Lung (tissue), 12 donors: Measurements from ENCODE around the gene GTPBP8. TPM values are rescaled to one million over a fixed set of nuclear protein-coding genes. Genes with fewer than 3 reads are reported as not detected.

Experiments used
- ATAC-seq: fragments of 200-7000 bp; cut with Tn5 transposase; one replicate; pipeline ENCODE4 v1.9.1; 2020; ENCODE audit warnings: moderate number of reproducible peaks; ENCODE audit not compliant: insufficient read depth, low FRiP score
- DNase-seq, 3 donors: peaks; one replicate each; pipeline ENCODE4 v3.0.0-alpha.2; 2013 to 2017
- H3K27ac ChIP-seq, 2 donors: one replicate each; pipeline ENCODE4 v1.5.1; 2013; ENCODE audit warnings: mild to moderate bottlenecking in 2 of 2, moderate library complexity in 2 of 2, control low read depth in 1 of 2, inconsistent platforms in 1 of 2, low read depth in 1 of 2, low read length in 1 of 2
- H3K27me3 ChIP-seq, 3 donors: one replicate each; pipeline ENCODE4 v1.5.1; 2013; ENCODE audit warnings: low read length in 2 of 3; ENCODE audit not compliant: control insufficient read depth in 3 of 3, insufficient read depth in 3 of 3
- H3K36me3 ChIP-seq, 4 donors: one replicate each; pipeline ENCODE4 v1.5.1; 2013; ENCODE audit warnings: low read length in 4 of 4, mild to moderate bottlenecking in 1 of 4, moderate library complexity in 1 of 4; ENCODE audit not compliant: control insufficient read depth in 4 of 4, insufficient read depth in 4 of 4
- H3K4me1 ChIP-seq, 5 donors: one replicate each; pipeline ENCODE4 v1.5.1; 2013; ENCODE audit warnings: low read length in 5 of 5, mild to moderate bottlenecking in 2 of 5, moderate library complexity in 1 of 5; ENCODE audit not compliant: control insufficient read depth in 5 of 5, insufficient read depth in 5 of 5
- H3K4me3 ChIP-seq: one replicate; pipeline ENCODE4 v1.5.1; 2013; ENCODE audit warnings: mild to moderate bottlenecking, control low read depth, moderate library complexity
- H3K9ac ChIP-seq, 2 donors: one replicate each; pipeline ENCODE4 v1.5.1; 2013; ENCODE audit warnings: low read length in 2 of 2, control low read depth in 1 of 2; ENCODE audit not compliant: insufficient read depth in 1 of 2
- H3K9me3 ChIP-seq, 4 donors: one replicate each; pipeline ENCODE4 v1.5.1; 2013; ENCODE audit warnings: low read length in 3 of 4, mild to moderate bottlenecking in 1 of 4, moderate library complexity in 1 of 4; ENCODE audit not compliant: control insufficient read depth in 4 of 4, insufficient read depth in 3 of 4
- WGBS, 2 donors: extraction: QIAGEN DNeasy Blood & Tissue Kit; methylation state at CpG; one replicate each; pipeline ENCODE4 v1.1.7; 2013; 5-methylcytosine and 5-hydroxymethylcytosine counted together
- polyA plus RNA-seq, 2 donors: library from polyadenylated mRNA; stranded (reverse); fragments of 200-250 nt; gene quantifications; one replicate each; pipeline ENCODE4 v1.2.1, GENCODE V29; 2013
- total RNA-seq, 2 donors: library from RNA; depleted of rRNA in 1 of 2; stranded (reverse); fragments of >200 nt in 1 of 2; gene quantifications; one replicate each; pipeline ENCODE4 v1.2.1, GENCODE V29; 2014 to 2021
- TF ChIP-seq, protein P1 (sequence below): IDR thresholded peaks from 2 replicates; pipeline ENCODE4 v1.5.1; 2012; ENCODE audit warnings: mild to moderate bottlenecking; ENCODE audit errors: control extremely low read depth, extremely low read depth
- donor health status: control.
- donor health status: control.
- donor health status: Bipolar disorder and iron deficiency.
- donor health status: healthy.
- donor health status: DM: yes; HTN: yes; CAD: no.

GTPBP8 gene
- total and polyA plus RNA-seq, 4 donors: 6.4 to 20.6 (median 13.6) TPM

DNA sequence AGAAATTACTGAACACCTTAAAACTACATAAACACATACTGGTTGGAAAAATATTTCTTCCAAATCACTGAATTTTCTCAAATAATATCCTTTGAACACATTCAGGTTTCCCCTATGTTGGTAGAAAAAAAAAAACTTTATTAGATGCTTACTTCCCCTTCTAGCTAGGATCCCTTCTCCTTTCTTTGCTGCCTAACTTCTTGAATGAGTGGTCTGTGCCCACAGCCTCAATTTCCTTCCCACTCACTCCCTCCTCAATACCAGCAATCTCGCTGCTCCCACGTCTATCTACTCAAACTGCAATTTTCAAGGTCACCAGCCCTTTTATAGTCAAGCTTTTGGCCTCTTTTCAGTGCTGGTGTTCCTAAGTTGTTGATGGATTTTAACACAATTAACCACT is 24.2 kb upstream of the GTPBP8 start:
- DNase-seq: no peak
- no peak for ATAC-seq
- TF ChIP-seq, protein P1, sequence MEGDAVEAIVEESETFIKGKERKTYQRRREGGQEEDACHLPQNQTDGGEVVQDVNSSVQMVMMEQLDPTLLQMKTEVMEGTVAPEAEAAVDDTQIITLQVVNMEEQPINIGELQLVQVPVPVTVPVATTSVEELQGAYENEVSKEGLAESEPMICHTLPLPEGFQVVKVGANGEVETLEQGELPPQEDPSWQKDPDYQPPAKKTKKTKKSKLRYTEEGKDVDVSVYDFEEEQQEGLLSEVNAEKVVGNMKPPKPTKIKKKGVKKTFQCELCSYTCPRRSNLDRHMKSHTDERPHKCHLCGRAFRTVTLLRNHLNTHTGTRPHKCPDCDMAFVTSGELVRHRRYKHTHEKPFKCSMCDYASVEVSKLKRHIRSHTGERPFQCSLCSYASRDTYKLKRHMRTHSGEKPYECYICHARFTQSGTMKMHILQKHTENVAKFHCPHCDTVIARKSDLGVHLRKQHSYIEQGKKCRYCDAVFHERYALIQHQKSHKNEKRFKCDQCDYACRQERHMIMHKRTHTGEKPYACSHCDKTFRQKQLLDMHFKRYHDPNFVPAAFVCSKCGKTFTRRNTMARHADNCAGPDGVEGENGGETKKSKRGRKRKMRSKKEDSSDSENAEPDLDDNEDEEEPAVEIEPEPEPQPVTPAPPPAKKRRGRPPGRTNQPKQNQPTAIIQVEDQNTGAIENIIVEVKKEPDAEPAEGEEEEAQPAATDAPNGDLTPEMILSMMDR: no peak
- Histone ChIP-seq H3K9me3 (peaks cover 0 to 6% (median 2%) of the 10 kb centered on the region in 4 donors), H3K4me3 (no peak overlapping the region), H3K27ac (no peak overlapping the region), H3K4me1 (no peaks in the 10 kb centered on the region), H3K9ac (no peak overlapping the region), H3K27me3 (peaks cover 0 to 19% (median 3%) of the 10 kb centered on the region in 3 donors), H3K36me3 (no peaks in the 10 kb centered on the region)
- WGBS, 2 donors: 18 to 45% methylated on average over 2 of the region's 2 CpGs

GRCh38 chr3:112967425-112967824 is 23.4 kb upstream of the GTPBP8 start:
- WGBS, 2 donors: 96 to 97% methylated on average over 1 of the region's 1 CpG
- peaks cover 0 to 6% (median 2%) of the 10 kb centered on the region in 4 donors for H3K9me3 ChIP-seq
- no peak overlapping the region for H3K9ac ChIP-seq
- H3K27ac ChIP-seq: no peak overlapping the region
- ATAC-seq (no peak), DNase-seq (no peak)
- H3K4me3 ChIP-seq: no peak overlapping the region
- no peaks in the 10 kb centered on the region for H3K4me1 ChIP-seq
- TF ChIP-seq, protein P1: no peak
- H3K36me3 ChIP-seq: no peaks in the 10 kb centered on the region
- peaks cover 0 to 24% (median 4%) of the 10 kb centered on the region in 3 donors for H3K27me3 ChIP-seq

DNA sequence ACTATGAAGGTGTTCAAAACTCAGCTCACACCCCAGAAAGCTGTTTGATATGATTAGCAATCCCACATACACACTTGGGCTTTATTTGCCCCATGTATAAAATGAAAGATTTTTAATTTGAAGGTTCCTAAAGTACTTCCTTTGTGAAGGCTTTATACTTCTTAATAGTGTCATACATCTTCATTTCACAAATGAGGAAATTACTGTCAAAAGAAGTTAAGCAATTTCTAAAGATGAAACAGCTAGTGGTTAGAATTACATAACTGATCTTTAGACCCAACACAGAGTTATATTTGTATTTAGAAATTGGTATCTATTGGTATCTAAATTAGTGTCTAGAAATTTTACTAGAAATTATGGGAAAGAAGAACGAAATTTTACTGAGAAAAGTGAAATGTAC is 23.0 kb upstream of the GTPBP8 start:
- DNase-seq: no peak
- Histone ChIP-seq H3K27me3 (peaks cover 0 to 28% (median 4%) of the 10 kb centered on the region in 3 donors), H3K4me3 (no peak overlapping the region), H3K36me3 (no peaks in the 10 kb centered on the region), H3K4me1 (no peaks in the 10 kb centered on the region), H3K27ac (no peak overlapping the region), H3K9ac (no peak overlapping the region), H3K9me3 (peaks cover 0 to 6% (median 2%) of the 10 kb centered on the region in 4 donors)
- 38 to 48% methylated on average over 1 of the region's 1 CpG for WGBS, 2 donors
- ATAC-seq: no peak
- TF ChIP-seq, protein P1: no peak

- ATAC-seq: no peak
These were observed 18.6 kb upstream of the GTPBP8 start for GRCh38 chr3:112972158-112972557.

More at GRCh38 chr3:112972158-112972557, 18.6 kb upstream of the GTPBP8 start:
- H3K9ac ChIP-seq: no peak overlapping the region
- H3K27ac ChIP-seq: no peak overlapping the region
- no peaks in the 10 kb centered on the region for H3K36me3 ChIP-seq
- TF ChIP-seq, protein P1: no peak
- H3K9me3 ChIP-seq: no peaks in the 10 kb centered on the region
- no peak overlapping the region for H3K4me3 ChIP-seq
- H3K4me1 ChIP-seq: peaks cover 0 to 6% (median 0%) of the 10 kb centered on the region in 5 donors
- H3K27me3 ChIP-seq: peaks cover 0 to 32% (median 4%) of the 10 kb centered on the region in 3 donors
- no peak for DNase-seq
